Measurements from ENCODE around the gene TPM1.

- TF ChIP-seq CTCF (IDR thresholded peaks at IDR 0.05; ENCODE audit: poor library complexity) (no peak), EZH2phosphoT487 (IDR thresholded peaks at IDR 0.05; ENCODE audit: low read depth, severe bottlenecking, unreplicated experiment) (no peak)
Measured at GRCh38 chr15:63013052-63013808, 29.3 kb upstream of the TPM1 start.
